ENCODE measurements around the gene FAM9A.
"Not testable (repeated sequence)": the region's sequence is repeated elsewhere in the genome, so short reads cannot be mapped to it uniquely, and the experiment has no call there.

Gene FAM9A

GRCh38 chrX:8803326-8803725 lies 2.1 kb upstream of the FAM9A start:
- no peak for DNase-seq

GRCh38 chrX:8800351-8800750 lies 832 bp downstream of the FAM9A start:
- not testable (repeated sequence) for DNase-seq

- DNase-seq = not testable (repeated sequence)
These were observed 1.9 kb downstream of the FAM9A start for GRCh38 chrX:8799281-8799680.

- not testable (repeated sequence) for DNase-seq
These were observed 2.5 kb downstream of the FAM9A start for GRCh38 chrX:8798702-8799101.

GRCh38 chrX:8787119-8787518 lies 14.1 kb downstream of the FAM9A start:
- DNase-seq = not testable (repeated sequence)

GRCh38 chrX:8784162-8784561 lies 17.0 kb downstream of the FAM9A start:
- DNase-seq = no peak

- no peak for DNase-seq
These were observed 17.5 kb downstream of the FAM9A start for GRCh38 chrX:8783714-8784098.

- peak; percentile 12 for DNase-seq
These were observed 18.0 kb downstream of the FAM9A start for GRCh38 chrX:8783097-8783713.

- no peak for DNase-seq
These were observed 18.6 kb downstream of the FAM9A start for GRCh38 chrX:8782595-8782994.

- not testable (repeated sequence) for DNase-seq
These were observed 19.3 kb downstream of the FAM9A start for GRCh38 chrX:8781921-8782320.

GRCh38 chrX:8773117-8773516 lies 28.1 kb downstream of the FAM9A start:
- no peak for DNase-seq

- peak; percentile 5 for DNase-seq
These were observed 41.2 kb downstream of the FAM9A start for GRCh38 chrX:8760021-8760420.

GRCh38 chrX:8758706-8759105 lies 42.5 kb downstream of the FAM9A start:
- DNase-seq = peak; percentile 24

GRCh38 chrX:8757609-8758389 lies 43.4 kb downstream of the FAM9A start:
- peak; percentile 56 for DNase-seq

- no peak for DNase-seq
These were observed 45.4 kb downstream of the FAM9A start for GRCh38 chrX:8755813-8756212.

GRCh38 chrX:8755116-8755515 lies 46.1 kb downstream of the FAM9A start:
- DNase-seq = no peak

GRCh38 chrX:8749697-8750096 lies 51.5 kb downstream of the FAM9A start:
- DNase-seq = no peak

- DNase-seq = peak; percentile 31
These were observed 52.3 kb downstream of the FAM9A start for GRCh38 chrX:8748855-8749254.

- DNase-seq = peak; percentile 18
These were observed 58.0 kb downstream of the FAM9A start for GRCh38 chrX:8743126-8743732.

- DNase-seq = no peak
These were observed 59.2 kb downstream of the FAM9A start for GRCh38 chrX:8741981-8742380.
